Astrocyte (in vitro differentiated cells and primary cell): ENCODE results near the gene TLE5. TPM values are rescaled to one million over a fixed set of nuclear protein-coding genes. Genes with fewer than 3 reads are reported as not detected.

Experiments used
- DNase-seq: peaks from one replicate; pipeline ENCODE4 v3.0.0-alpha.2; 2010; ENCODE audit warnings: low read depth
- FAIRE-seq: peaks from 2 replicates; lab custom pipeline; 2011; peaks lifted over from hg19 to GRCh38; lab: Jason Lieb, UNC
- H2AFZ ChIP-seq: 2 replicates; pipeline ENCODE4 v1.6.0; 2012; ENCODE audit warnings: low read depth, low read length, inconsistent platforms
- H3K27ac ChIP-seq: 2 replicates; pipeline ENCODE4 v1.5.1; 2011; ENCODE audit warnings: low read depth, low read length, inconsistent platforms
- H3K27me3 ChIP-seq: 2 replicates; pipeline ENCODE4 v1.6.0; 2011; ENCODE audit warnings: low read length, inconsistent platforms; ENCODE audit not compliant: insufficient read depth
- H3K36me3 ChIP-seq: 2 replicates; pipeline ENCODE4 v1.5.1; 2011; ENCODE audit warnings: low read length, inconsistent platforms; ENCODE audit not compliant: insufficient read depth
- H3K4me1 ChIP-seq: 2 replicates; pipeline ENCODE4 v1.5.1; 2011; ENCODE audit warnings: low read length, inconsistent platforms; ENCODE audit not compliant: insufficient read depth
- H3K4me2 ChIP-seq: 2 replicates; pipeline ENCODE4 v1.6.0; 2012; ENCODE audit warnings: low read length, inconsistent platforms
- H3K4me3 ChIP-seq: 2 replicates; pipeline ENCODE4 v1.5.1; 2011; ENCODE audit warnings: low read depth, mild to moderate bottlenecking, low read length, inconsistent platforms; ENCODE audit not compliant: insufficient read depth
- H3K79me2 ChIP-seq: 2 replicates; pipeline ENCODE4 v1.6.0; 2012; ENCODE audit warnings: mild to moderate bottlenecking, low read length, inconsistent platforms; ENCODE audit not compliant: insufficient read depth
- H3K9ac ChIP-seq: 2 replicates; pipeline ENCODE4 v1.6.0; 2012; ENCODE audit warnings: mild to moderate bottlenecking, low read length, inconsistent platforms
- H3K9me3 ChIP-seq: 2 replicates; pipeline ENCODE4 v1.5.1; 2012; ENCODE audit warnings: low read depth, mild to moderate bottlenecking, low read length, inconsistent platforms; ENCODE audit not compliant: insufficient read depth
- H4K20me1 ChIP-seq: 2 replicates; pipeline ENCODE4 v1.6.0; 2012; ENCODE audit warnings: low read length, inconsistent platforms; ENCODE audit not compliant: insufficient read depth
- H3K27ac Mint-ChIP-seq: one replicate; pipeline ENCODE4 v1.8.0; 2021; ENCODE audit warnings: mild to moderate bottlenecking, mixed read lengths; ENCODE audit not compliant: unreplicated experiment
- H3K27me3 Mint-ChIP-seq: one replicate; pipeline ENCODE4 v1.8.0; 2021; ENCODE audit warnings: low read depth, mixed read lengths; ENCODE audit not compliant: unreplicated experiment
- H3K36me3 Mint-ChIP-seq: one replicate; pipeline ENCODE4 v1.8.0; 2021; ENCODE audit warnings: low read depth, mixed read lengths; ENCODE audit not compliant: unreplicated experiment
- H3K4me1 Mint-ChIP-seq: one replicate; pipeline ENCODE4 v1.8.0; 2021; ENCODE audit warnings: low read depth, mixed read lengths; ENCODE audit not compliant: unreplicated experiment
- H3K4me3 Mint-ChIP-seq: one replicate; pipeline ENCODE4 v1.8.0; 2021; ENCODE audit warnings: mild to moderate bottlenecking, moderate library complexity, mixed read lengths; ENCODE audit not compliant: unreplicated experiment
- H3K9me3 Mint-ChIP-seq: one replicate; pipeline ENCODE4 v1.8.0; 2021; ENCODE audit warnings: mild to moderate bottlenecking, mixed read lengths; ENCODE audit not compliant: unreplicated experiment
- EZH2 ChIP-seq: IDR thresholded peaks from 2 replicates; pipeline ENCODE4 v1.6.1; 2012; ENCODE audit warnings: mild to moderate bottlenecking, low read length, inconsistent platforms; ENCODE audit not compliant: insufficient read depth
- total RNA-seq: library from RNA; stranded (reverse); gene quantifications from 2 replicates; pipeline ENCODE4 v1.2.1, GENCODE V29; 2021
- TF ChIP-seq, protein P1 (sequence below): IDR thresholded peaks from 2 replicates; pipeline ENCODE4 v1.5.1; 2011; ENCODE audit warnings: low read depth, mild to moderate bottlenecking, inconsistent platforms, low read length, moderate library complexity; ENCODE audit not compliant: insufficient read depth

The TLE5 gene
- total RNA-seq, 1 donor from 2014 or later, result 210 TPM

DNA sequence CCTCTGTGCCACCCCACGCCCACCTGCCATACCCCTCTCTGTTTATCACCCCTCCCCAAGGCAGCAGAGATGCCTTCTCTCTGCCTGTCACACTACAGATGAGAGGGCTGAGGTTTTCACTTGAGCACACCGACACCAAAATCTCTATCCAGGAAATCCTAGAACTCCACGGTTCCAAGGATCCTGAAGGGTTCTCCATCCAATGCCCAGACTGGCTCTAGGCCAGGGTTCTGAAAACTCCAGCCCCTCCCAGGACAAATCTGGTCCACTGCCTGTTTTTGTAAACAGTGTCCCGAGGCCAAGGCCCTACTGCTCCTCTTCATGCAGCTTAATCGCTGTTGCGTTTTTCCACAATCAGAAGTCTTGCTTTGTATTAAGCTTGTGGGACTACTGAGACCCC, 53.3 kb downstream of the TLE5 start:
- H3K27me3 Mint-ChIP-seq, result peaks cover 68% of the 10 kb centered on the region
- H3K4me1 Mint-ChIP-seq, result no peaks in the 10 kb centered on the region
- no peak overlapping the region for H3K4me2 ChIP-seq
- no peak overlapping the region for H3K27ac ChIP-seq
- no peaks in the 10 kb centered on the region for H3K79me2 ChIP-seq
- no peaks in the 10 kb centered on the region for H3K4me1 ChIP-seq
- no peak for DNase-seq
- H3K36me3 Mint-ChIP-seq, result no peaks in the 10 kb centered on the region
- no peaks in the 10 kb centered on the region for H4K20me1 ChIP-seq
- no peak overlapping the region for H3K9ac ChIP-seq
- H3K27me3 ChIP-seq, result peaks cover 12% of the 10 kb centered on the region
- H3K36me3 ChIP-seq, result no peaks in the 10 kb centered on the region
- no peaks in the 10 kb centered on the region for H3K9me3 ChIP-seq
- FAIRE-seq, result no peak
- no peak overlapping the region for H3K27ac Mint-ChIP-seq
- H3K4me3 ChIP-seq, result no peak overlapping the region
- no peak overlapping the region for H3K4me3 Mint-ChIP-seq
- no peak overlapping the region for H2AFZ ChIP-seq
- H3K9me3 Mint-ChIP-seq, result peaks cover 2% of the 10 kb centered on the region
- no peak for TF ChIP-seq EZH2
- TF ChIP-seq, protein P1, sequence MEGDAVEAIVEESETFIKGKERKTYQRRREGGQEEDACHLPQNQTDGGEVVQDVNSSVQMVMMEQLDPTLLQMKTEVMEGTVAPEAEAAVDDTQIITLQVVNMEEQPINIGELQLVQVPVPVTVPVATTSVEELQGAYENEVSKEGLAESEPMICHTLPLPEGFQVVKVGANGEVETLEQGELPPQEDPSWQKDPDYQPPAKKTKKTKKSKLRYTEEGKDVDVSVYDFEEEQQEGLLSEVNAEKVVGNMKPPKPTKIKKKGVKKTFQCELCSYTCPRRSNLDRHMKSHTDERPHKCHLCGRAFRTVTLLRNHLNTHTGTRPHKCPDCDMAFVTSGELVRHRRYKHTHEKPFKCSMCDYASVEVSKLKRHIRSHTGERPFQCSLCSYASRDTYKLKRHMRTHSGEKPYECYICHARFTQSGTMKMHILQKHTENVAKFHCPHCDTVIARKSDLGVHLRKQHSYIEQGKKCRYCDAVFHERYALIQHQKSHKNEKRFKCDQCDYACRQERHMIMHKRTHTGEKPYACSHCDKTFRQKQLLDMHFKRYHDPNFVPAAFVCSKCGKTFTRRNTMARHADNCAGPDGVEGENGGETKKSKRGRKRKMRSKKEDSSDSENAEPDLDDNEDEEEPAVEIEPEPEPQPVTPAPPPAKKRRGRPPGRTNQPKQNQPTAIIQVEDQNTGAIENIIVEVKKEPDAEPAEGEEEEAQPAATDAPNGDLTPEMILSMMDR, result no peak

DNA sequence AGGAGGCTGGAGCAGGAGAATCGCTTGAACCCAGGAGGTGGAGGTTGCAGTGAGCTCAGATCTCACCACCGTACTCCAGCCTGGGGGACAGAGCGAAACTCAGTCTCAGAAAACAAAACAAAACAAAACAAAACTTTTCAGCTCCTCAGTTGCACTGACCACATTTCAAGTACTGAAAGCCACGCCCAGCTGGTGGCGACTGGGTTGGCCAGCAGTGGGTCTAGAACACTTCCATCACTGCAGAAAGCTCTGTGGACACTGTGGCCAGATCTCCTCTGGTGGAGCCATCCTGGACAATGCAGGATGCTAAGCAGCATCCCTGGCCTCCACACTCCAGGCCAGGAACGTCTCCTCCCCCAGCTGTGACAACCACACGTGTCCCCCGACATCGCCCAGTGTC, 54.3 kb downstream of the TLE5 start:
- no peaks in the 10 kb centered on the region for H3K4me1 Mint-ChIP-seq
- Histone ChIP-seq H3K4me1 (no peaks in the 10 kb centered on the region), H3K27me3 (peaks cover 7% of the 10 kb centered on the region), H2AFZ (no peak overlapping the region), H3K9me3 (no peaks in the 10 kb centered on the region), H3K4me2 (no peak overlapping the region), H4K20me1 (no peaks in the 10 kb centered on the region), H3K27ac (no peak overlapping the region), H3K4me3 (no peak overlapping the region), H3K36me3 (no peaks in the 10 kb centered on the region), H3K9ac (no peak overlapping the region), H3K79me2 (no peaks in the 10 kb centered on the region)
- DNase-seq, result no peak
- TF ChIP-seq EZH2, result no peak
- TF ChIP-seq, protein P1, result no peak
- peaks cover 67% of the 10 kb centered on the region for H3K27me3 Mint-ChIP-seq
- FAIRE-seq, result no peak
- H3K4me3 Mint-ChIP-seq, result no peak overlapping the region
- no peak overlapping the region for H3K27ac Mint-ChIP-seq
- peaks cover 2% of the 10 kb centered on the region for H3K9me3 Mint-ChIP-seq
- no peaks in the 10 kb centered on the region for H3K36me3 Mint-ChIP-seq

GRCh38 chr19:3006075-3006767, 56.1 kb downstream of the TLE5 start:
- H3K27me3 Mint-ChIP-seq, result peaks cover 58% of the 10 kb centered on the region
- no peaks in the 10 kb centered on the region for H4K20me1 ChIP-seq
- H2AFZ ChIP-seq, result no peak overlapping the region
- no peaks in the 10 kb centered on the region for H3K79me2 ChIP-seq
- no peak overlapping the region for H3K4me3 ChIP-seq
- peaks cover 2% of the 10 kb centered on the region for H3K9me3 Mint-ChIP-seq
- no peaks in the 10 kb centered on the region for H3K4me1 ChIP-seq
- H3K27ac ChIP-seq, result no peak overlapping the region
- no peak for TF ChIP-seq EZH2
- TF ChIP-seq, protein P1, result no peak
- no peaks in the 10 kb centered on the region for H3K9me3 ChIP-seq
- no peak for FAIRE-seq
- H3K27me3 ChIP-seq, result peaks cover 3% of the 10 kb centered on the region
- H3K27ac Mint-ChIP-seq, result no peak overlapping the region
- no peaks in the 10 kb centered on the region for H3K36me3 ChIP-seq
- no peak for DNase-seq
- no peak overlapping the region for H3K4me2 ChIP-seq
- H3K36me3 Mint-ChIP-seq, result no peaks in the 10 kb centered on the region
- no peaks in the 10 kb centered on the region for H3K4me1 Mint-ChIP-seq
- no peak overlapping the region for H3K9ac ChIP-seq
- H3K4me3 Mint-ChIP-seq, result no peak overlapping the region
